ENCODE results near the gene TMTC1. TPM values are rescaled to one million over a fixed set of nuclear protein-coding genes. Genes with fewer than 3 reads are reported as not detected.

TMTC1 gene
- total and polyA plus RNA-seq, 3 donors from 2014 or later, result 8.4 to 13.6 (median 11.5) TPM

- intact Hi-C loops (cut with DNase I; ENCODE audit: low total_unique reads), result no loop called here
- no peaks in the 10 kb centered on the region for H3K9me3 ChIP-seq
- H3K4me3 ChIP-seq, result no peak overlapping the region
- H3K27me3 ChIP-seq, result no peaks in the 10 kb centered on the region
- DNase-seq, result no peak
- no peak overlapping the region for H3K27ac ChIP-seq
- no peak for TF ChIP-seq POLR2A (IDR thresholded peaks at IDR 0.05)
- TF ChIP-seq CTCF (IDR thresholded peaks at IDR 0.05), result no peak
- H3K4me1 ChIP-seq, result no peaks in the 10 kb centered on the region
- H3K36me3 ChIP-seq (ENCODE audit: low read depth, missing control alignments), result no peaks in the 10 kb centered on the region
Observed at GRCh38 chr12:29612912-29613311, 170.8 kb downstream of the TMTC1 start.

DNA sequence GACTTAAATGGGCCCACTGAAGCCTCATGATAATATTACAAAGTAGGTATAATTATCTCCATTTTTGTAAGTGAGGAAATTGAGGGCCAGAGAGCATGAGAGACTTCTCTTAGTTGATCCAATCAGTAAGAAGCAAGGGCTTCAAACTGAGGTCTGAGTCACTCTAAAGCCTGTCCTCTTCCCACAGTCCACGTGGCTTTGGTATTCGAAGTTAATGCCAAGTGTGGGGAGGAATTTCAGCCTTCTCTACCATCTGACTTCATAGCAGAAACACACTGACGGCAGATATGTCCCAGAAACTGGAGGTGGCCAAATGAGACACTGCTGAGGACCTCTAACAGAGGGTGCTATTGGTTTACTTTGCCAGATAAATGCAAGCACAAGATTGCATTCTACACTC is 171.8 kb downstream of the TMTC1 start:
- TF ChIP-seq CTCF (IDR thresholded peaks at IDR 0.05) (no peak), POLR2A (IDR thresholded peaks at IDR 0.05) (no peak)
- intact Hi-C loops (cut with DNase I; ENCODE audit: low total_unique reads), result no loop called here
- WGBS, 2 donors, result 69 to 71% methylated on average over 3 of the region's 3 CpGs
- H3K27me3 ChIP-seq, result no peaks in the 10 kb centered on the region
- no peak for DNase-seq
- H3K36me3 ChIP-seq (ENCODE audit: low read depth, missing control alignments), result no peaks in the 10 kb centered on the region
- H3K4me1 ChIP-seq, result no peaks in the 10 kb centered on the region
- no peaks in the 10 kb centered on the region for H3K9me3 ChIP-seq
- H3K27ac ChIP-seq, result no peak overlapping the region
- no peak overlapping the region for H3K4me3 ChIP-seq

- no peak for DNase-seq
- H3K36me3 ChIP-seq (ENCODE audit: low read depth, missing control alignments), result no peaks in the 10 kb centered on the region
Observed at GRCh38 chr12:29610473-29611170, 173.1 kb downstream of the TMTC1 start.

GRCh38 chr12:29609431-29610215 is 174.1 kb downstream of the TMTC1 start:
- no peaks in the 10 kb centered on the region for H3K4me1 ChIP-seq
- 82 to 91% methylated on average over 11 to 12 of the region's 12 CpGs for WGBS, 2 donors
- no peak overlapping the region for H3K27ac ChIP-seq
- H3K36me3 ChIP-seq (ENCODE audit: low read depth, missing control alignments), result no peaks in the 10 kb centered on the region
- H3K27me3 ChIP-seq, result no peaks in the 10 kb centered on the region
- TF ChIP-seq CTCF (IDR thresholded peaks at IDR 0.05), result no peak
- no peak for TF ChIP-seq POLR2A (IDR thresholded peaks at IDR 0.05)
- intact Hi-C loops (cut with DNase I; ENCODE audit: low total_unique reads), result no loop called here
- no peak overlapping the region for H3K4me3 ChIP-seq
- no peak for DNase-seq
- no peaks in the 10 kb centered on the region for H3K9me3 ChIP-seq

More at GRCh38 chr12:29610473-29611170, 173.1 kb downstream of the TMTC1 start:
- Histone ChIP-seq H3K4me3 (no peak overlapping the region), H3K4me1 (no peaks in the 10 kb centered on the region), H3K27ac (no peak overlapping the region), H3K9me3 (no peaks in the 10 kb centered on the region), H3K27me3 (no peaks in the 10 kb centered on the region)
- 79 to 85% methylated on average over 7 of the region's 7 CpGs for WGBS, 2 donors
- TF ChIP-seq POLR2A (IDR thresholded peaks at IDR 0.05) (no peak), CTCF (IDR thresholded peaks at IDR 0.05) (no peak)
- intact Hi-C loops (cut with DNase I; ENCODE audit: low total_unique reads), result no loop called here
